ENCODE results near the gene TBC1D1. TPM values are rescaled to one million over a fixed set of nuclear protein-coding genes. Genes with fewer than 3 reads are reported as not detected.
A peak's percentile ranks its signal among the peaks of the same experiment; 100 is the strongest.

Gene TBC1D1
- total RNA-seq, 1 experiment from 2014 or later, result 42.6 TPM

- BruUV-seq (replicated peaks), result no TSS peak
Measured at GRCh38 chr4:38015886-38016515, 125.1 kb downstream of the TBC1D1 start.

GRCh38 chr4:38016698-38017097, 125.8 kb downstream of the TBC1D1 start:
- H3K9me3 ChIP-seq (ENCODE audit: low read depth, low read length, poor library complexity, severe bottlenecking), result no peaks in the 10 kb centered on the region
- H3K27me3 ChIP-seq (replicated peaks; ENCODE audit: insufficient read depth, low read depth, low read length, poor library complexity), result no peaks in the 10 kb centered on the region
- peaks cover 16% of the 10 kb centered on the region for H3K4me1 ChIP-seq (ENCODE audit: insufficient read depth, low read length, poor library complexity, severe bottlenecking)
- no peak overlapping the region for H3K4me3 ChIP-seq (ENCODE audit: low read depth, low read length, poor library complexity, severe bottlenecking)
- TF ChIP-seq EZH2 (IDR thresholded peaks at IDR 0.05; ENCODE audit: borderline replicate concordance, low read depth, low read length, poor library complexity, severe bottlenecking) (no peak), CTCF (conservative IDR thresholded peaks at IDR 0.05; ENCODE audit: low read depth, low read length) (no peak)
- intact Hi-C loops (cut with micrococcal nuclease; ENCODE audit: unreplicated experiment), result no loop called here
- H3K27ac ChIP-seq (ENCODE audit: low read depth, low read length, poor library complexity, severe bottlenecking), result no peak overlapping the region
- no TSS peak for BruUV-seq (replicated peaks)
- no peak for DNase-seq (ENCODE audit: low spot score)
- ChIA-PET POLR2A (ENCODE audit: low non-redundant PET) (no interaction called here), CTCF (no interaction called here)
- H3K36me3 ChIP-seq (ENCODE audit: insufficient read depth, low read length, poor library complexity, severe bottlenecking), result no peaks in the 10 kb centered on the region

More at GRCh38 chr4:38015886-38016515, 125.1 kb downstream of the TBC1D1 start:
- TF ChIP-seq EZH2 (IDR thresholded peaks at IDR 0.05; ENCODE audit: borderline replicate concordance, low read depth, low read length, poor library complexity, severe bottlenecking) (no peak), CTCF (conservative IDR thresholded peaks at IDR 0.05; ENCODE audit: low read depth, low read length) (no peak)
- no peaks in the 10 kb centered on the region for H3K9me3 ChIP-seq (ENCODE audit: low read depth, low read length, poor library complexity, severe bottlenecking)
- peak; percentile 11 for DNase-seq (ENCODE audit: low spot score)
- no peaks in the 10 kb centered on the region for H3K27me3 ChIP-seq (replicated peaks; ENCODE audit: insufficient read depth, low read depth, low read length, poor library complexity)
- no peaks in the 10 kb centered on the region for H3K36me3 ChIP-seq (ENCODE audit: insufficient read depth, low read length, poor library complexity, severe bottlenecking)
- intact Hi-C loops (cut with micrococcal nuclease; ENCODE audit: unreplicated experiment), result no loop called here
- peaks cover 16% of the 10 kb centered on the region for H3K4me1 ChIP-seq (ENCODE audit: insufficient read depth, low read length, poor library complexity, severe bottlenecking)
- no peak overlapping the region for H3K4me3 ChIP-seq (ENCODE audit: low read depth, low read length, poor library complexity, severe bottlenecking)
- POLR2A ChIA-PET (ENCODE audit: low non-redundant PET), result no interaction called here
- no peak overlapping the region for H3K27ac ChIP-seq (ENCODE audit: low read depth, low read length, poor library complexity, severe bottlenecking)
- CTCF ChIA-PET, result no interaction called here

- BruUV-seq (replicated peaks), result no TSS peak
- H3K9me3 ChIP-seq (ENCODE audit: low read depth, low read length, poor library complexity, severe bottlenecking), result no peaks in the 10 kb centered on the region
- intact Hi-C loops (cut with micrococcal nuclease; ENCODE audit: unreplicated experiment), result no loop called here
- POLR2A ChIA-PET (ENCODE audit: low non-redundant PET), result no interaction called here
- no peaks in the 10 kb centered on the region for H3K36me3 ChIP-seq (ENCODE audit: insufficient read depth, low read length, poor library complexity, severe bottlenecking)
- TF ChIP-seq CTCF (conservative IDR thresholded peaks at IDR 0.05; ENCODE audit: low read depth, low read length), result no peak
- no peak for TF ChIP-seq EZH2 (IDR thresholded peaks at IDR 0.05; ENCODE audit: borderline replicate concordance, low read depth, low read length, poor library complexity, severe bottlenecking)
- CTCF ChIA-PET, result no interaction called here
- no peak overlapping the region for H3K27ac ChIP-seq (ENCODE audit: low read depth, low read length, poor library complexity, severe bottlenecking)
- peaks cover 16% of the 10 kb centered on the region for H3K4me1 ChIP-seq (ENCODE audit: insufficient read depth, low read length, poor library complexity, severe bottlenecking)
- H3K27me3 ChIP-seq (replicated peaks; ENCODE audit: insufficient read depth, low read depth, low read length, poor library complexity), result no peaks in the 10 kb centered on the region
- H3K4me3 ChIP-seq (ENCODE audit: low read depth, low read length, poor library complexity, severe bottlenecking), result no peak overlapping the region
- DNase-seq (ENCODE audit: low spot score), result peak; percentile 31
Measured at GRCh38 chr4:38017609-38018008, 126.7 kb downstream of the TBC1D1 start.
